Measurements from ENCODE around the gene SLC35F4. TPM values are rescaled to one million over a fixed set of nuclear protein-coding genes. Genes with fewer than 3 reads are reported as not detected.

SLC35F4 gene
- polyA plus RNA-seq, 1 donor (not counting 4 experiments of a cell fraction or from before 2014, with no cell fraction given) = not detected

DNA sequence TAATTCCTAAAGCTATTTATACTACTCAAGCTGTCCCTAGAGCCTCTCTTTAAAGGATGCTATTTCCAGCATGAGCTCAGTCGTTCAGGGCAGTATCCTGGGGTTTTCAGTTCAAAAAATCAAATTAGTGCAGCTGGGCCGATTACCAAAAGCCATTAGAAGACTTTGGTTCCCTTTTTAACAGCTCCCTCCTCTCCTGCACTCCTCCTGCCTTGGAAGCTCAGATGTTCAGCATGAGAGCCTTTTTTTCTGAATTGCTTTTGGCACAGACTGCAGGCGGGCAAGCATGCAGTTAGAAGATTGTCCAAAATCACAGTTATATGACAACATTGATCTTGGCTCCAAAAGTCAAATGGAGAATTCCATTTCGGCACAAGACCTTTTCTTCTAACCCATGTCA, 179.6 kb downstream of the SLC35F4 start:
- dilution Hi-C loops (cut with MboI; ENCODE audit: extremely low pct_ligation_motif_present, low sequenced_read_pairs) = no loop called here
- H3K4me1 ChIP-seq (ENCODE audit: control insufficient read depth, extremely low read depth, insufficient read depth, low read length) = no peaks in the 10 kb centered on the region
- peaks cover 3% of the 10 kb centered on the region for H3K27me3 ChIP-seq (ENCODE audit: control insufficient read depth, extremely low read depth, insufficient read depth, low read length)

DNA sequence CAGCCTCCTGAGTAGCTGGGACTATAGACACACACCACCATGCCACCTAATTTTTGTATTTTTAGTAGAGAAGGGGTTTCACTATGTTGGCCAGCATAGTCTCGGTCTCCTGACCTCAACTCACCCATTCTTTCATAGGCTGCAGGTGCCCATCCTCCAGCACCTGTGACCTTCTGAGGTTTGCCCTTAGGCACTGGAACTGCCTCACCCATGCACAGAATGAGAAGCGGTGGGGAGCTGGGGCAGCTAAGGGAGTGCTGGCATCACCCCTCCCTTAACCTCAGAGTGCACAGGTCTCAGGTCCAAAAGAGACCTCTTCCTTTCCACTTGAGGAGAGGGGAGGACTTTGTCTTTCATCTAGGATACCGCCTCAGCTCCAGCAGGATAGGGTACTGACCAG, 194.9 kb downstream of the SLC35F4 start:
- Histone ChIP-seq H3K36me3 (ENCODE audit: control insufficient read depth in 2 of 2, extremely low read depth in 1 of 2, insufficient read depth in 2 of 2, low read length in 2 of 2) (no peaks in the 10 kb centered on the region), H3K27ac (ENCODE audit: control insufficient read depth, insufficient read depth, low read length) (no peak overlapping the region), H2AFZ (ENCODE audit: control insufficient read depth, low read length) (no peak overlapping the region), H3K9me1 (ENCODE audit: control insufficient read depth, extremely low read depth, insufficient read depth, low read length) (no peaks in the 10 kb centered on the region), H3K4me2 (ENCODE audit: control insufficient read depth, extremely low read depth, insufficient read depth, low read depth, low read length) (no peak overlapping the region), H3K27me3 (ENCODE audit: control insufficient read depth, extremely low read depth, insufficient read depth, low read length) (no peaks in the 10 kb centered on the region), H3K9ac (ENCODE audit: control insufficient read depth, extremely low read depth, insufficient read depth, low read length) (no peak overlapping the region), H3K79me2 (ENCODE audit: control insufficient read depth, insufficient read depth, low read length) (no peaks in the 10 kb centered on the region), H3K4me3 (ENCODE audit: control insufficient read depth in 2 of 3, extremely low read depth in 1 of 3, insufficient read depth in 2 of 3, low read depth in 1 of 3, low read length in 3 of 3) (no peak overlapping the region), H3K4me1 (ENCODE audit: control insufficient read depth, extremely low read depth, insufficient read depth, low read length) (no peaks in the 10 kb centered on the region), H4K20me1 (ENCODE audit: control insufficient read depth, extremely low read depth, insufficient read depth, low read length) (no peaks in the 10 kb centered on the region), H3K9me3 (ENCODE audit: control insufficient read depth, low read depth, low read length) (no peaks in the 10 kb centered on the region)
- DNase-seq (ENCODE audit: low read depth, low spot score) (no peak), FAIRE-seq (no peak)
- TF ChIP-seq, protein P1, sequence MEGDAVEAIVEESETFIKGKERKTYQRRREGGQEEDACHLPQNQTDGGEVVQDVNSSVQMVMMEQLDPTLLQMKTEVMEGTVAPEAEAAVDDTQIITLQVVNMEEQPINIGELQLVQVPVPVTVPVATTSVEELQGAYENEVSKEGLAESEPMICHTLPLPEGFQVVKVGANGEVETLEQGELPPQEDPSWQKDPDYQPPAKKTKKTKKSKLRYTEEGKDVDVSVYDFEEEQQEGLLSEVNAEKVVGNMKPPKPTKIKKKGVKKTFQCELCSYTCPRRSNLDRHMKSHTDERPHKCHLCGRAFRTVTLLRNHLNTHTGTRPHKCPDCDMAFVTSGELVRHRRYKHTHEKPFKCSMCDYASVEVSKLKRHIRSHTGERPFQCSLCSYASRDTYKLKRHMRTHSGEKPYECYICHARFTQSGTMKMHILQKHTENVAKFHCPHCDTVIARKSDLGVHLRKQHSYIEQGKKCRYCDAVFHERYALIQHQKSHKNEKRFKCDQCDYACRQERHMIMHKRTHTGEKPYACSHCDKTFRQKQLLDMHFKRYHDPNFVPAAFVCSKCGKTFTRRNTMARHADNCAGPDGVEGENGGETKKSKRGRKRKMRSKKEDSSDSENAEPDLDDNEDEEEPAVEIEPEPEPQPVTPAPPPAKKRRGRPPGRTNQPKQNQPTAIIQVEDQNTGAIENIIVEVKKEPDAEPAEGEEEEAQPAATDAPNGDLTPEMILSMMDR (optimal IDR thresholded peaks at IDR 0.05 in 1 of 3, IDR thresholded peaks at IDR 0.05 in 1 of 3, conservative IDR thresholded peaks at IDR 0.05 in 1 of 3; ENCODE audit: extremely low read depth in 1 of 3, insufficient read depth in 2 of 3, low read length in 3 of 3) = no peak
- no peak for TF ChIP-seq EZH2 (IDR thresholded peaks at IDR 0.05; ENCODE audit: low read length)
- dilution Hi-C loops (cut with MboI; ENCODE audit: extremely low pct_ligation_motif_present, low sequenced_read_pairs) = no loop called here

More for the DNA sequence above, 179.6 kb downstream of the SLC35F4 start:
- no peak overlapping the region for H3K9ac ChIP-seq (ENCODE audit: control insufficient read depth, extremely low read depth, insufficient read depth, low read length)
- H3K36me3 ChIP-seq (ENCODE audit: control insufficient read depth in 2 of 2, extremely low read depth in 1 of 2, insufficient read depth in 2 of 2, low read length in 2 of 2) = no peaks in the 10 kb centered on the region
- H4K20me1 ChIP-seq (ENCODE audit: control insufficient read depth, extremely low read depth, insufficient read depth, low read length) = no peaks in the 10 kb centered on the region
- no peaks in the 10 kb centered on the region for H3K9me1 ChIP-seq (ENCODE audit: control insufficient read depth, extremely low read depth, insufficient read depth, low read length)
- H3K4me2 ChIP-seq (ENCODE audit: control insufficient read depth, extremely low read depth, insufficient read depth, low read depth, low read length) = no peak overlapping the region
- FAIRE-seq = no peak
- no peak overlapping the region for H3K27ac ChIP-seq (ENCODE audit: control insufficient read depth, insufficient read depth, low read length)
- H2AFZ ChIP-seq (ENCODE audit: control insufficient read depth, low read length) = no peak overlapping the region
- H3K79me2 ChIP-seq (ENCODE audit: control insufficient read depth, insufficient read depth, low read length) = no peaks in the 10 kb centered on the region
- H3K4me3 ChIP-seq (ENCODE audit: control insufficient read depth in 2 of 3, extremely low read depth in 1 of 3, insufficient read depth in 2 of 3, low read depth in 1 of 3, low read length in 3 of 3) = no peak overlapping the region
- H3K9me3 ChIP-seq (ENCODE audit: control insufficient read depth, low read depth, low read length) = no peaks in the 10 kb centered on the region
- TF ChIP-seq EZH2 (IDR thresholded peaks at IDR 0.05; ENCODE audit: low read length) = no peak
- TF ChIP-seq, protein P1 (optimal IDR thresholded peaks at IDR 0.05 in 1 of 3, IDR thresholded peaks at IDR 0.05 in 1 of 3, conservative IDR thresholded peaks at IDR 0.05 in 1 of 3; ENCODE audit: extremely low read depth in 1 of 3, insufficient read depth in 2 of 3, low read length in 3 of 3) = no peak
- no peak for DNase-seq (ENCODE audit: low read depth, low spot score)
